HG02763 (cell line): ENCODE results near the gene C3orf62.
"Not testable (repeated sequence)": the region's sequence is repeated elsewhere in the genome, so short reads cannot be mapped to it uniquely, and the experiment has no call there.

Source experiments
- ATAC-seq: cut with Tn5 transposase; IDR thresholded peaks from one replicate; pipeline ENCODE4 v1.9.1; 2021; ENCODE audit warnings: mild to moderate bottlenecking, moderate library complexity; ENCODE audit not compliant: unreplicated experiment

Gene C3orf62

GRCh38 chr3:49269443-49270155 is 7.4 kb downstream of the C3orf62 start:
- no peak for ATAC-seq

- no peak for ATAC-seq
Measured at GRCh38 chr3:49266410-49267095, 10.5 kb downstream of the C3orf62 start.

GRCh38 chr3:49265661-49266386 is 11.2 kb downstream of the C3orf62 start:
- no peak for ATAC-seq

- ATAC-seq = no peak
Measured at GRCh38 chr3:49263159-49263889, 13.7 kb downstream of the C3orf62 start.

GRCh38 chr3:49260806-49261324 is 16.2 kb downstream of the C3orf62 start:
- no peak for ATAC-seq

GRCh38 chr3:49257187-49257586 is 19.8 kb downstream of the C3orf62 start:
- ATAC-seq = no peak

GRCh38 chr3:49255718-49256511 is 21.1 kb downstream of the C3orf62 start:
- no peak for ATAC-seq

GRCh38 chr3:49255112-49255511 is 21.9 kb downstream of the C3orf62 start:
- ATAC-seq = no peak

GRCh38 chr3:49253512-49253911 is 23.5 kb downstream of the C3orf62 start:
- ATAC-seq = no peak

GRCh38 chr3:49248840-49249227 is 28.2 kb downstream of the C3orf62 start:
- no peak for ATAC-seq

GRCh38 chr3:49244581-49245205 is 32.3 kb downstream of the C3orf62 start:
- ATAC-seq = no peak

GRCh38 chr3:49240091-49240490 is 36.9 kb downstream of the C3orf62 start:
- ATAC-seq = not testable (repeated sequence)

- no peak for ATAC-seq
Measured at GRCh38 chr3:49238274-49239127, 38.5 kb downstream of the C3orf62 start.

GRCh38 chr3:49237344-49237743 is 39.7 kb downstream of the C3orf62 start:
- ATAC-seq = no peak

- ATAC-seq = no peak
Measured at GRCh38 chr3:49236226-49236625, 40.8 kb downstream of the C3orf62 start.

GRCh38 chr3:49228817-49229216 is 48.2 kb downstream of the C3orf62 start:
- not testable (repeated sequence) for ATAC-seq

GRCh38 chr3:49222002-49222401 is 55.0 kb downstream of the C3orf62 start:
- ATAC-seq = no peak

GRCh38 chr3:49220985-49221563 is 56.0 kb downstream of the C3orf62 start:
- ATAC-seq = not testable (repeated sequence)
